ENCODE data around the gene WDR1. TPM values are rescaled to one million over a fixed set of nuclear protein-coding genes. Genes with fewer than 3 reads are reported as not detected.
A peak's percentile ranks its signal among the peaks of the same experiment; 100 is the strongest.

WDR1 gene, protein sequence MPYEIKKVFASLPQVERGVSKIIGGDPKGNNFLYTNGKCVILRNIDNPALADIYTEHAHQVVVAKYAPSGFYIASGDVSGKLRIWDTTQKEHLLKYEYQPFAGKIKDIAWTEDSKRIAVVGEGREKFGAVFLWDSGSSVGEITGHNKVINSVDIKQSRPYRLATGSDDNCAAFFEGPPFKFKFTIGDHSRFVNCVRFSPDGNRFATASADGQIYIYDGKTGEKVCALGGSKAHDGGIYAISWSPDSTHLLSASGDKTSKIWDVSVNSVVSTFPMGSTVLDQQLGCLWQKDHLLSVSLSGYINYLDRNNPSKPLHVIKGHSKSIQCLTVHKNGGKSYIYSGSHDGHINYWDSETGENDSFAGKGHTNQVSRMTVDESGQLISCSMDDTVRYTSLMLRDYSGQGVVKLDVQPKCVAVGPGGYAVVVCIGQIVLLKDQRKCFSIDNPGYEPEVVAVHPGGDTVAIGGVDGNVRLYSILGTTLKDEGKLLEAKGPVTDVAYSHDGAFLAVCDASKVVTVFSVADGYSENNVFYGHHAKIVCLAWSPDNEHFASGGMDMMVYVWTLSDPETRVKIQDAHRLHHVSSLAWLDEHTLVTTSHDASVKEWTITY
- 100 to 1,000 TPM; 268 to 308 (median 304) TPM for total RNA-seq
- 226 TPM for total RNA-seq (2013)
- total RNA-seq, result 261 to 669 (median 466) reads per million in 29 experiments

DNA sequence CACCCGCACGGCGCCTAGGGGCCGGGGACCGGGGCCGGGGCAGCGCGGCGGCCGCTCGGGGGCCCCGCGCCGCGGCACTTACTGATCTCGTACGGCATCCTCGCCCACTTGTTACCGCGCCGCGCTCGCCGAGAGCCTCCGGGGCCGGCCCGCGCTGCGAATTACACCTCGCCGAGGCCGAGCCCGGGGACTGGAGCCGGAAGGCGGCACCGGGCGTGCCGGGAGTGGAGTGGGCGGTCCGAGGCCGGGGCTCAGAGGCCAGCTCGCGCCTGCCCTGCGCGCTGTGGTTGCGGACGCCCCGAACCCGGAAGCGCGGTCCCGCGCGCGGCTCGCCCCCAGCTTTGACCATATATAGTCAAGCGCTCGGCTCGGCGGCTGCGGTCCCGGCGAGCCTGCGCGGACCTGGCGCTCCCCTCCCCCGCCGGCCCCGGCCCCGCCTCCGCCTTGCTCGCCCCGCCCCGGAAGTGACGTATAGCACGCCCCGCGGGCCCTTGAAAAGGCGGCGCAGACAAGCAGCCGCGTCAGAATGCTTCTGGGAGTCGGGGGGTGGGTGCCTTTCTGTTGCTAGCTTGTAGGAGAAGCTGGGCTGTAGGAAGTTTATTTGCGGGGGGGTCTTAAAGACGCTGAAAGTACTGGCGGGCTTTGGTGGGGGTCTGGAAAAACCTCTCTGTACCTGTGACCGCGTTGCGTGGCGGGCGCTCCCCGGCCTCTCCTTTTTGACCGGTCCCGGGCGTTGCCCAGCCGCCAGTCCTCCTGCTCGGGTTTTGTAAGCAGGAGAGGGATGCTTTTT lies at the start of gene WDR1:
Gene WDR1, minus strand, starts transcription at position 231 of the 790 bp plus-strand sequence. Its CDS starts 133 bp downstream, at position 98.
- ChIA-PET CTCF (interaction anchor here (0.6 to 1.5 kb wide), 8 partner anchors 10 to 344 kb away, joined by 3 to 11 read pairs (median 4); no protein-coding TSS in a partner anchor), POLR2A (interaction anchor here (0.6 to 2.3 kb wide), 25 partner anchors 9 to 427 kb away, joined by 3 to 23 read pairs (median 4); partner anchors contain the start of gene ZNF518B (in 1 of the 2))
- H3K4me1 ChIP-seq (ENCODE audit: control insufficient read depth in 1 of 2, extremely low read depth in 1 of 2, insufficient read depth in 2 of 2, low read length in 2 of 2), result peaks cover 59 to 77% of the 10 kb centered on the region in 2 experiments
- H3K27ac ChIP-seq (ENCODE audit: low read length), result peak within 1 kb of the TSS; percentile 97
- Mint-ChIP-seq H3K9me3 (no peaks in the 10 kb centered on the region), H3K27me3 (no peaks in the 10 kb centered on the region), H3K4me1 (peaks cover 66 to 85% (median 75%) of the 10 kb centered on the region in 3 donors), H3K36me3 (peaks cover 29% of the 10 kb centered on the region), H3K27ac (peak within 1 kb of the TSS; percentile 98), H3K4me3 (peak within 1 kb of the TSS; percentile 87 to 97 (median 90))
- WGBS (ENCODE audit: insufficient coverage), result under 1% methylated on average over 92 of the region's 97 CpGs
- DNase-seq (peak; percentile 76 to 98 (median 88)), ATAC-seq (replicated peaks in 1 of 4) (peak; percentile 79 to 81 (median 80))
- H3K36me3 ChIP-seq (ENCODE audit: control insufficient read depth in 2 of 2, extremely low read depth in 1 of 2, insufficient read depth in 1 of 2, low read length in 1 of 2), result peaks cover 28 to 39% of the 10 kb centered on the region in 2 donors
- H3K4me3 ChIP-seq (ENCODE audit: control insufficient read depth in 1 of 2, extremely low read depth in 1 of 2, low read length in 1 of 2), result peak within 1 kb of the TSS; percentile 83 to 97
- no peaks in the 10 kb centered on the region for H3K9me3 ChIP-seq
- H3K27me3 ChIP-seq (replicated peaks in 1 of 2; ENCODE audit: control insufficient read depth in 2 of 2, extremely low read depth in 1 of 2, insufficient read depth in 2 of 2, low read length in 1 of 2), result no peaks in the 10 kb centered on the region

DNA sequence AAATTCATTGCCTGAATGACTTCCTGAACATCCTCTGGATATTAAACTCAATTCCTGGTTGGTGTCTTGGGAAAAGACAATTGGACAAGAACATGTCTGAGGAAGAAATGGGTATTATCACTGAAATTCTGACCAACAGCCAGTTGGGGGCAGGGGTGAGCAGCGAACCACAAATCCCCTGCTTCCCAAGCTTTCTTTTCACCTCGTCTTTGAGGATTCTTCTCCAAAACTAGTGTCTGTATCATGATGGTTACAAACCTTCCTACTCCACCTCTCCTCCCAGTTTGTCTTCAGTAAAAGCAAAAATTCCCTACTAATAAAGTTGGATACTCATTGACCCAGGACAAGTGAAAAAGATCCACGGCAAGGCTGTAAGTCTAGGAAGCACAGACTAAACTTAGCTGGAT lies 48.3 kb upstream of the WDR1 start:
- DNase-seq, result peak in 1 of 35 experiments; percentile 21

DNA sequence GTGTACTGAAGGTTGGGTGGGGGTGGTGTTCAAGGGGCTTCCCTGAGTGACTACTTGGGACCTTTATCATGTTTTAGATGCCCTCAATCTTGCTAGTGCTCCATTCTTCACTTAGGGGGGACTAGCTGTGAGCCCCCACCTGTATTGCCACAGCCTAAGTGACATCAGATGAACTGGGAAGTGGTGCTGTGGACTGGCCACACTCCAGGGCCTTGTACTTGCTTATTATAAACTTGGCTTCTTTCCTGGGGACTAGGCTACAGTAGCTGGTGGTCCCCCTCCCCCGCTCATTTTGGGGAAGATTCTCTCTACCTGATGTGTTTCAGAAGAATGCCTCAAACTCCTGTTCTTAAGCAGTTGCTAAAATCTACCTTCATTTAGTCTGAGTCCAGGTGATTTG lies 46.7 kb upstream of the WDR1 start:
- Mint-ChIP-seq H3K27me3 (no peaks in the 10 kb centered on the region), H3K9me3 (no peaks in the 10 kb centered on the region), H3K4me3 (no peak overlapping the region), H3K4me1 (peaks cover 25 to 37% (median 32%) of the 10 kb centered on the region in 3 donors), H3K27ac (no peak overlapping the region), H3K36me3 (no peaks in the 10 kb centered on the region)
- no peaks in the 10 kb centered on the region for H3K27me3 ChIP-seq (replicated peaks in 1 of 2; ENCODE audit: control insufficient read depth in 2 of 2, extremely low read depth in 1 of 2, insufficient read depth in 2 of 2, low read length in 1 of 2)
- no peaks in the 10 kb centered on the region for H3K36me3 ChIP-seq (ENCODE audit: control insufficient read depth in 2 of 2, extremely low read depth in 1 of 2, insufficient read depth in 1 of 2, low read length in 1 of 2)
- ATAC-seq (replicated peaks in 1 of 4), result no peak
- no CpG with 5 or more reads among the region's 1 CpG for WGBS (ENCODE audit: insufficient coverage)
- POLR2A ChIA-PET, result interaction anchor here in 1 of 2 donors (0.6 kb wide), 1 partner anchor 290 kb away, joined by 3 read pairs; no protein-coding TSS in a partner anchor
- no peak overlapping the region for H3K4me3 ChIP-seq (ENCODE audit: control insufficient read depth in 1 of 2, extremely low read depth in 1 of 2, low read length in 1 of 2)
- no peaks in the 10 kb centered on the region for H3K9me3 ChIP-seq
- peaks cover 8 to 27% of the 10 kb centered on the region in 2 experiments for H3K4me1 ChIP-seq (ENCODE audit: control insufficient read depth in 1 of 2, extremely low read depth in 1 of 2, insufficient read depth in 2 of 2, low read length in 2 of 2)
- H3K27ac ChIP-seq (ENCODE audit: low read length), result no peak overlapping the region
- CTCF ChIA-PET, result no interaction called here
- no peak for DNase-seq

More for the DNA sequence above, 48.3 kb upstream of the WDR1 start:
- Histone ChIP-seq H3K27ac (ENCODE audit: low read length) (no peak overlapping the region), H3K4me3 (ENCODE audit: control insufficient read depth in 1 of 2, extremely low read depth in 1 of 2, low read length in 1 of 2) (no peak overlapping the region), H3K4me1 (ENCODE audit: control insufficient read depth in 1 of 2, extremely low read depth in 1 of 2, insufficient read depth in 2 of 2, low read length in 2 of 2) (peaks cover 8 to 21% of the 10 kb centered on the region in 2 experiments), H3K9me3 (no peaks in the 10 kb centered on the region), H3K27me3 (replicated peaks in 1 of 2; ENCODE audit: control insufficient read depth in 2 of 2, extremely low read depth in 1 of 2, insufficient read depth in 2 of 2, low read length in 1 of 2) (no peaks in the 10 kb centered on the region), H3K36me3 (ENCODE audit: control insufficient read depth in 2 of 2, extremely low read depth in 1 of 2, insufficient read depth in 1 of 2, low read length in 1 of 2) (no peaks in the 10 kb centered on the region)
- Mint-ChIP-seq H3K27me3 (no peaks in the 10 kb centered on the region), H3K4me3 (no peak overlapping the region), H3K36me3 (no peaks in the 10 kb centered on the region), H3K27ac (no peak overlapping the region), H3K4me1 (peaks cover 25 to 33% (median 27%) of the 10 kb centered on the region in 3 donors), H3K9me3 (no peaks in the 10 kb centered on the region)
- ATAC-seq (replicated peaks in 1 of 4), result no peak
- ChIA-PET CTCF (interaction anchor here (0.6 to 1.6 kb wide), 7 partner anchors 10 to 1306 kb away, joined by 3 to 6 read pairs (median 3); no protein-coding TSS in a partner anchor), POLR2A (no interaction called here)
- 20% methylated on average over 1 of the region's 3 CpGs for whole genome bisulfite sequencing (ENCODE audit: insufficient coverage)

DNA sequence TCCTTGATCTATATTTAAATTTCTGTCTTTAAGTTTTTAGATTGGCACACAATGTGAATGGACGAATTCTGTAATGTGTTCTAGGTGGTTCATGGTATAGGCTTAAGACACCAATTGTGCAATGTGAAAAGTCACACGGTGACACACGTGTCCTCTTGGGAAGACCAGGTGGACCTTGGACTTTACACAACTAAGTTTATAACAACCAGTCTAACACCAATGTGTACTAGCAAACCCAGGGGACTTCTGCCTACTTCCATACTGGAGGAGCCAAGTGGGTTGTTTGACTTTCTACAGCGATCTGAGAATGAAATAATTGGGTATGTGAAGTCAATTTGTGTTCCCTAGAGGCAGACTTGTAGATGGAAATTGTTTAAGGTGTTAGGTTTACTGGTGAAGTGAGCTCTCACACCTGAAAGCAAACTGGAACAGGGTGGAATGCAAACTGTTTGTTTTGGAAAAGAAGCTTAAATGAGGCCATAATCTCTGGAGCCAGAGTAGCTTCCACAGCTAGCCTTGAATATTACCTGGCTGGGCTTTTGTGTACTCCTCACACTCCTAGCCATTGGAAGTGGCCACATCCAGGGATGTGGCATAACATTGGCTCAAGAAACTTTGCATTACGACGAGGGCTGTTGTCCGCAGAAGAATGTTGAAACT lies 45.9 kb upstream of the WDR1 start:
- Histone ChIP-seq H3K4me3 (ENCODE audit: control insufficient read depth in 1 of 2, extremely low read depth in 1 of 2, low read length in 1 of 2) (no peak overlapping the region), H3K27me3 (replicated peaks in 1 of 2; ENCODE audit: control insufficient read depth in 2 of 2, extremely low read depth in 1 of 2, insufficient read depth in 2 of 2, low read length in 1 of 2) (no peaks in the 10 kb centered on the region), H3K4me1 (ENCODE audit: control insufficient read depth in 1 of 2, extremely low read depth in 1 of 2, insufficient read depth in 2 of 2, low read length in 2 of 2) (peaks cover 8 to 33% of the 10 kb centered on the region in 2 experiments), H3K27ac (ENCODE audit: low read length) (no peak overlapping the region), H3K36me3 (ENCODE audit: control insufficient read depth in 2 of 2, extremely low read depth in 1 of 2, insufficient read depth in 1 of 2, low read length in 1 of 2) (no peaks in the 10 kb centered on the region), H3K9me3 (no peaks in the 10 kb centered on the region)
- 100% methylated on average over 4 of the region's 7 CpGs for WGBS (ENCODE audit: insufficient coverage)
- ChIA-PET POLR2A (no interaction called here), CTCF (interaction anchor here in 1 of 2 donors (0.6 to 1.0 kb wide), 2 partner anchors 241 to 286 kb away, joined by 3 read pairs; no protein-coding TSS in a partner anchor)
- H3K27ac Mint-ChIP-seq, result peak overlapping the region in 1 of 2 donors; percentile 44
- H3K4me1 Mint-ChIP-seq, result peaks cover 30 to 41% (median 39%) of the 10 kb centered on the region in 3 donors
- DNase-seq, result no peak
- peak overlapping the region in 1 of 3 donors; percentile 14 for H3K4me3 Mint-ChIP-seq
- H3K36me3 Mint-ChIP-seq, result no peaks in the 10 kb centered on the region
- no peak for ATAC-seq (replicated peaks in 1 of 4)
- H3K27me3 Mint-ChIP-seq, result no peaks in the 10 kb centered on the region
- H3K9me3 Mint-ChIP-seq, result no peaks in the 10 kb centered on the region

DNA sequence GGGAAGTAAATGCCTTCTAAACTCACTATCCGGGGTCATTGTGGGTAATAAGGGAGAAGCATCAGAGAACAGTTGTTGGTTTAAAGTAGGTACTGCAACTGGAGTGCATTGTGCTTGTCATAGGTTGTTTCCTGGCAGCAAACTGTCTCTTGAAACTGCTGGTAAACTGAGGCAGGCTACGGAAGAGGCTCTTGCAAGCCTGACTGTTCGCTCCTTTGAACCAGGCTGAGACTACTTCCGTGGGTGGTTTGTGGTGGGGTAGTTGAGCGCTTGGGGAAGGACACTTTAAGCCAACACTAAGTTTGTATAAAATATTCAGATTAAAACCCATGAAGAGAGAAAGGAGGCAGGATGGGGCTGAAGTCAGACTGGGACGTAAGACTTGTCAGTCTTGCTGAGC lies 45.2 kb upstream of the WDR1 start:
- Histone ChIP-seq H3K27ac (ENCODE audit: low read length) (peak overlapping the region; percentile 35), H3K36me3 (ENCODE audit: control insufficient read depth in 2 of 2, extremely low read depth in 1 of 2, insufficient read depth in 1 of 2, low read length in 1 of 2) (no peaks in the 10 kb centered on the region), H3K4me3 (ENCODE audit: control insufficient read depth in 1 of 2, extremely low read depth in 1 of 2, low read length in 1 of 2) (peak overlapping the region in 1 of 2 donors; percentile 15), H3K9me3 (no peaks in the 10 kb centered on the region), H3K27me3 (replicated peaks in 1 of 2; ENCODE audit: control insufficient read depth in 2 of 2, extremely low read depth in 1 of 2, insufficient read depth in 2 of 2, low read length in 1 of 2) (no peaks in the 10 kb centered on the region), H3K4me1 (ENCODE audit: control insufficient read depth in 1 of 2, extremely low read depth in 1 of 2, insufficient read depth in 2 of 2, low read length in 2 of 2) (peaks cover 8 to 34% of the 10 kb centered on the region in 2 experiments)
- Mint-ChIP-seq H3K9me3 (no peaks in the 10 kb centered on the region), H3K4me1 (peaks cover 32 to 41% (median 39%) of the 10 kb centered on the region in 3 donors), H3K27me3 (peaks cover 0 to 1% of the 10 kb centered on the region in 2 donors), H3K36me3 (no peaks in the 10 kb centered on the region), H3K4me3 (peak overlapping the region in 2 of 3 donors; percentile 14 to 31), H3K27ac (peak overlapping the region; percentile 77 to 79)
- CTCF ChIA-PET, result interaction anchor here (1.1 to 1.9 kb wide), 5 partner anchors 43 to 377 kb away, joined by 3 to 4 read pairs (median 4); no protein-coding TSS in a partner anchor
- WGBS (ENCODE audit: insufficient coverage), result 15% methylated on average over 2 of the region's 6 CpGs
- POLR2A ChIA-PET, result no interaction called here
- ATAC-seq (replicated peaks in 1 of 4) (peak; percentile 64 to 87 (median 82)), DNase-seq (peak in 30 of 35 experiments; percentile 10 to 62 (median 38))

Data from T-cell (primary cell).